Measurements from ENCODE around the gene SLC6A18.
"Not testable (repeated sequence)": the region's sequence is repeated elsewhere in the genome, so short reads cannot be mapped to it uniquely, and the experiment has no call there.

Gene SLC6A18

GRCh38 chr5:1218351-1219080 lies 6.7 kb upstream of the SLC6A18 start:
- no peak for DNase-seq

DNA sequence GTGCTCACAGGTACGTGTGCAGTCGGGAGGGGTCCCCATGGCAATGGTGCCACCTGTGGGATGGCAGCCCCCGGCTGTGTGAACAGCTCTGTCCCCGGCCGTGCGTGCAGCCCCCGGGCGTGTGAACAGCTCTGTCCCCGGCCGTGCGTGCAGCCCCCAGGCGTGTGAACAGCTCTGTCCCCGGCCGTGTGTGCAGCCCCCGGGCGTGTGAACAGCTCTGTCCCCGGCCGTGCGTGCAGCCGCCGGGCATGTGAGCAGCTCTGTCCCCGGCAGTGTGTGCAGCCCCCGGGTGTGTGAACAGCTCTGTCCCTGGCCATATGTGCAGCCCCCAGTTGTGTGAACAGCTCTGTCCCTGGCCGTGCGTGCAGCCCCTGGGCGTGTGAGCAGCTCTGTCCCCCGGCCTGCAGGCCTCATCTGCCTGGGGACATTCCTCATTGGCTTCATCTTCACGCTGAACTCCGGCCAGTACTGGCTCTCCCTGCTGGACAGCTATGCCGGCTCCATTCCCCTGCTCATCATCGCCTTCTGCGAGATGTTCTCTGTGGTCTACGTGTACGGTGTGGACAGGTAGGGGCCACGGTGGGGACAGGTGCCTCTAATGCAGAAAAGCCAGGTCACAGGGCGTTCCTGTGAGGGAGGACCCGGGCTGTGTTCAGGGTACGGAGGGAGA lies 5.9 kb upstream of the SLC6A18 start:
- no peak for DNase-seq

DNA sequence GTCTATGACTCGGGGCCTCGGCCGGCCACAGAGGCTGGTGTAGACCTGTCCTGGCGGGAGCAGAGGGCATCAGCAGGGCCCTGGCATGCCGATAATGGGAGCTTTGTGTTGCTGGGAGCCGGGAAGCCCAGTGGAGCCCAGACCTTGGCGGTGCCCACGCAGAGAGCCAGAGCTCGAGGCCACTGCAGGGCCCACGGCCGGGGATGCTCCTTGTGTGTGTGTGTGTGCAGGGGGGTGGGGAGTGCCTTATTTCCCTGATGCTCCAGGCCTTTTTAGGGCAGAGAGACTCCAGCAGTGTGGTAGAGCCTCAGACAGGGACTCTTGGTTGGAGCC lies 5.4 kb upstream of the SLC6A18 start:
- DNase-seq, result no peak

- DNase-seq, result no peak
Observed at GRCh38 chr5:1220351-1220750, 4.8 kb upstream of the SLC6A18 start.

GRCh38 chr5:1220831-1221230 lies 4.3 kb upstream of the SLC6A18 start:
- DNase-seq, result no peak

DNA sequence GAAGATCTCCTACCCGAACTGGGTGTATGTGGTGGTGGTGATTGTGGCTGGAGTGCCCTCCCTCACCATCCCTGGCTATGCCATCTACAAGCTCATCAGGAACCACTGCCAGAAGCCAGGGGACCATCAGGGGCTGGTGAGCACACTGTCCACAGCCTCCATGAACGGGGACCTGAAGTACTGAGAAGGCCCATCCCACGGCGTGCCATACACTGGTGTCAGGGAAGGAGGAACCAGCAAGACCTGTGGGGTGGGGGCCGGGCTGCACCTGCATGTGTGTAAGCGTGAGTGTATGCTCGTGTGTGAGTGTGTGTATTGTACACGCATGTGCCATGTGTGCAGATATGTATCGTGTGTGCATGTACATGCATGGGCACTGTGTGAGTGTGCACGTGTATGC lies 3.5 kb upstream of the SLC6A18 start:
- no peak for DNase-seq

DNA sequence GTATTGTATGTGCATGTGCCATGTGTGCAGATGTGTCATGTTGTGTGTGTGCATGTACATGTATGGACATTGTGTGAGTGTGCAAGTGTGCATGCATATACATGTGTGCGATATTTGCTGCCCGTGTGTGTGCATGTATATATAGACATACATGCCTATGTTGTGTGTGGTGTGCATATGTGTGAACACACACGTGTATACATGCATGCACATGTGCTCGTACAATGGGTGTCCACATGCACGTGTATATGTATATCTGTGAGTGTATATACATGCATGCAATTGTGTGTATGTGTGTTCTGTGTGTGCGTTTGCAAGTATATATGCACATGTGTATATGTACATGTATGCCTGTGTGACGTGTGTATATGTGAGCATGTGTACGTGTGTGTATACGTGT lies 3.0 kb upstream of the SLC6A18 start:
- DNase-seq, result no peak

DNA sequence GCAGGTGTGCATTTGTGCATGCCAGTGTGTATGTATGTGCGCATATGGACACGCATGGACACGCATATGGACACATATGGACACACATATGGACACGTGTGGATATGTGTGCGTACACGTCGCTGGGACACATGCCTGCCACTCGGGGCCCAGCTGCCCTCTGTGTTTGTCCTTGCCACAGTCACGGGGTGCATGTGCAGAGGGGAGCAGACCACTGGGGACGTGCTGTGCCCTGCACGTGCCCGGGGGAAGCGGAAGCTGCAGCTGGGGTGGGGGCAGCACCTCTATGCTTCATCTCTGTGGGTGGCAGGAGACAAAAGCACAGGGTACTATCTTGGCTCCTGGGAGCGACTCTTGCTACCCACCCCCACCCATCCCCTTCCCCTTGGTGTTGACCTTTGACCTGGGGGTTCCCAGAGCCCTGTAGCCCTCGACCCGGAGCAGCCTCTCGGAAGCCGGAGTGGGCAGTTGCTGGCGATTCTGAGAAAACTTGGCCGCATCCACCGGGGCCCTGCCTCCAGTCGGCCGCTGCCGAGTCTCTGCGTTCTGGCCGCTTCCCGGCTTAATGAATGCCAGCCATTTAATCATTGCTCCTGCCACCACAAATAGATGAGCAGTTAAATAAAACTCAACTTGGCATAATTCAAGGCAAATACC lies 2.4 kb upstream of the SLC6A18 start:
- no peak for DNase-seq

DNA sequence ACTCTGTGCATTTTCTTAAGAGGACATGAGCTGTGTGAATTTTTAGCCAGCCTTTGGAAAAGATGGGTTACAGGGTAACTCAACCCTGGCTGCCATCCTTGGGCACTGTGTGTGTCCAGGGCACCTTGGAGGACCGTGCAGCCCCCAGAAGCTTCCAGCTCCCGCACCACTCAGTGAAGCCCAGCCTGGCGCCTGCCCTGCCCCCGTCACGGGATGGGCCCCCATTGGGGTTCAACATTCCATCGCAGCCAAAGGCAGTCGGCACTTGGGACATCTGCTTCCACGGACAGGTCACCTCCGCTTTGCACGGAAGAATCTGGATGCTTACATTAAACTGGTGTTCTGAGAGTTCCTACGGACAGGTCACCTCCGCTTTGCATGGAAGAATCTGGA lies 1.9 kb upstream of the SLC6A18 start:
- DNase-seq, result no peak

GRCh38 chr5:1224631-1225030 lies 550 bp upstream of the SLC6A18 start:
- DNase-seq, result no peak

- no peak for DNase-seq
Observed at GRCh38 chr5:1226231-1226630, 1.1 kb downstream of the SLC6A18 start.

DNA sequence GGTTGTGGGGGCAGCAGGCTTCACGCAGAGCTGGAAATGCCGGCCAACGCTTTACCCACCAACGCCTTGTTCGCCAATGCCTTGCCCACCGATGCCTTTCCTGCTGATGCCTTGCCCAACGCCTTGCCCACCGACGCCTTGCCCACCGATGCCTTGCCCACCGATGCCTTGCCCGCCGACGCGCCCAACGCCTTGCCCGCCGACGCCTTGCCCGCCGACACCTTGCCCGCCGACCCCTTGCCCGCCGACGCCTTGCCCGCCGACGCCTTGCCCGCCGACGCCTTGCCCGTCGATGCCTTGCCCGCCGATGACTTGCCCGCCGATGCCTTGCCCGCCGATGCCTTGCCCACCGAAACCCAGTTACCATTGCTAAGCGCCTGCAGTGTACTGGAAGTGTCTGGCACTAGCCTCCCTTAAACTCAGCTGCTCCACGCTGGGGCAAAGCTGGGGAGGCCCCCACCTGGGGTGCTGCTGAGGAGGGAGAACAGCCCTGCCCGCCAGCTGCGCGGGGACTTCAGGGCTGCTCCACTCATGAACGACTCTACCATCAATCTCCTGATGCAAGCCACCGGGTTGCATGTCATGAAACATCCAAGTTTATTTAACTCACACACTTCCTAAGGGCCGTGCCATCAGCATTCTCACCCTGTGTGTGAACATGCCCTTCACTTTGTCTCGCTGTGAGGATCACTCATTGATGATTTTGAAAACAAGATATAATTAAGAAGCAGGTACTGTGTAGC lies 1.8 kb downstream of the SLC6A18 start:
- no peak for DNase-seq

GRCh38 chr5:1227667-1228066 lies 2.5 kb downstream of the SLC6A18 start:
- no peak for DNase-seq

DNA sequence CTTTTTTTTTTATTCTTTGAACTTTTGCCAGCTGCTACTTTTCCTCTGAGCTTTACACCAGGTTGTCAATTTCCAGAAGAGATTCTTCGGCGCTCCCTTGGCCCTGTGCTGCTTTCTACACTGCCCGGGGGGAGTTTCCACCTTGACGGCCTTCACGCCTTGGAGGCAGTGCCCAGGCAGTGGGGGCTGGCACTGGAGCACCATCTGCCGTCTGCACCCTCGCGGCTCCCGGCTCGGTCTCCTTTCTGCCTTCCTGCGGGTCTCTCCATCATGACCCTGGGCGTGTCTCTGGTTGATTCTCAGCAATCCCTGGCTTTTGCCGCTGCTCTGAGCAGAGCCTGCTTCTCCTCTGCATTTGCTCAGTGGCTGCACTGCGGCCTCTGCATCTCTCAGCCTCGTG lies 2.9 kb downstream of the SLC6A18 start:
- no peak for DNase-seq

GRCh38 chr5:1229023-1229422 lies 3.8 kb downstream of the SLC6A18 start:
- not testable (repeated sequence) for DNase-seq

GRCh38 chr5:1229822-1230221 lies 4.6 kb downstream of the SLC6A18 start:
- DNase-seq, result no peak

GRCh38 chr5:1230551-1230950 lies 5.4 kb downstream of the SLC6A18 start:
- no peak for DNase-seq

DNA sequence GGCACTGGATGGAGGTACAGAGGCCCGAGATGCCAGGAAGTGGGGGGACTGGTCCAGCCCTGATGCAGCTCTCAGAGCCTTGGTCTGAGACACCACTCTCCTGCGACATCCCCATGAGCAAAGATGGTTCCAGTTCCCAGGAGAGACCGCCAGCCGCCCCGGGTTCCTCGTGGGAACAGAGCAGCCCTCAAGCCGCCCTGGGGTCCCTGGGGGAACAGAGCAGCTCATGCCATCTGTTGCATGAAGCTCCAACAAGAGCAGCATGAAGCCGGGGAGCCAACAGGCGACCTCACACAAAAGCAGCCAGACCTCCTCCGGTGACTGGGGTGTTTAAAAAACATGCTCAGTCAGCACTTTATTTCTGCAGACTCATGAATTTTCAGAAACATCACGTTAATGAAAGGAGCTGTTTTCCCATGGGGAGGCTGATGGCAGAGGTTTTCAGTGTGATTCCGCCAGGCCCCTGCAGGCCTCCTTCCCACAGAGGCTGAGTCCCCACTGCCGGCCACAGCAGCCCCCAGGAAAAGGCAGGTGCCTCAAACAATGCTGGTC lies 6.2 kb downstream of the SLC6A18 start:
- DNase-seq, result peak; percentile 44

DNA sequence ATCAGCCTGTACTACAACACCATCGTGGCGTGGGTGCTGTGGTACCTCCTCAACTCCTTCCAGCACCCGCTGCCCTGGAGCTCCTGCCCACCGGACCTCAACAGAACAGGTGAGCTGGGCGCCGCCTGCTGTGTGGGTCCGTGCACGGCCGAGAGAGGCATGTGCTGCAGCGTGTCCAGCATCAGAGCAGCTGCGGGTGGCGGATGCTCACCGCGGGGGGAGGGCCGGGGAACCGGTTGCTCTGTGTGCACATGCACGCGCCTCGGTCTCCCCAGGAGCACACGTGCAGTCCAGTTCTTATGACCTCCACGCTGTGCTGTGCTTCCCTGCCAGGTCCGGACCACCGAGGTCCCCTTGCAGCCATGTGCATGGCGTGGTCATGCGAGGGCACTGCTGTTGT lies 7.6 kb downstream of the SLC6A18 start:
- no peak for DNase-seq

DNA sequence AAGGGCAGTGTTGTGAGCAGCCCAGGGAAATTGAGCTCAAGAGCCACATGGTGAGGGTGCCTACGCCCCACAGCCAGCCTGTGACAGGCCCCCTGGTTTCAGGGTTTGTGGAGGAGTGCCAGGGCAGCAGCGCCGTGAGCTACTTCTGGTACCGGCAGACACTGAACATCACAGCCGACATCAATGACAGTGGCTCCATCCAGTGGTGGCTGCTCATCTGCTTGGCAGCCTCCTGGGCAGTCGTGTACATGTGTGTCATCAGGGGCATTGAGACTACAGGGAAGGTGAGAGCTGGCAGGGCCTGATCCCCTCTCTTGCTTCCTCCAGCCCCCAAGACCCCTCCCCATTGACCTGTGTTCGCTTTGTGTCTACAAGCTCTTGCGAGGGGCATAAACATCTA lies 10.2 kb downstream of the SLC6A18 start:
- DNase-seq, result no peak

- no peak for DNase-seq
Observed at GRCh38 chr5:1235838-1236237, 10.7 kb downstream of the SLC6A18 start.

GRCh38 chr5:1239505-1240251 lies 14.5 kb downstream of the SLC6A18 start:
- no peak for DNase-seq
